SK-N-SH treated with all-trans-retinoic acid at 6 μM for 48 hours (cell line): ENCODE results near the gene MATK.

ENCODE experiments used
- ATAC-seq: fragments of 200-7000 bp; cut with Tn5 transposase; 3 replicates; pipeline ENCODE4 v1.9.1; 2020; ENCODE audit warnings: mild to moderate bottlenecking, moderate library complexity
- ARNTL ChIP-seq: fragments of 450-650 bp; formaldehyde crosslinking; IDR thresholded peaks from 2 replicates; pipeline ENCODE4 v1.5.0; 2020; ENCODE audit warnings: low read depth, mild to moderate bottlenecking, moderate library complexity, borderline replicate concordance
- BACH2 ChIP-seq: fragments of 250-450 bp; sonication (Bioruptor Pico); IDR thresholded peaks from 2 replicates; pipeline ENCODE4 v1.9.0; 2021; ENCODE audit warnings: mild to moderate bottlenecking, borderline replicate concordance
- CSDC2 ChIP-seq: fragments of 250-450 bp; sonication (Bioruptor Pico); IDR thresholded peaks from 2 replicates; pipeline ENCODE4 v1.5.0; 2020; ENCODE audit warnings: mild to moderate bottlenecking, moderate library complexity
- CSRNP3 ChIP-seq: fragments of 250-450 bp; sonication (Bioruptor Pico); IDR thresholded peaks from 2 replicates; pipeline ENCODE4 v1.5.1; 2021; ENCODE audit warnings: mild to moderate bottlenecking, moderate library complexity
- ESRRG ChIP-seq: fragments of 250-450 bp; sonication (Bioruptor Pico); IDR thresholded peaks from 2 replicates; pipeline ENCODE4 v1.6.1; 2021; ENCODE audit warnings: mild to moderate bottlenecking
- GLIS3 ChIP-seq: fragments of 250-450 bp; sonication (Bioruptor Pico); IDR thresholded peaks from 2 replicates; pipeline ENCODE4 v1.5.0; 2020; ENCODE audit warnings: mild to moderate bottlenecking, moderate library complexity
- ISL1 ChIP-seq: fragments of 250-450 bp; sonication (Bioruptor Pico); IDR thresholded peaks from 2 replicates; pipeline ENCODE4 v2.1.2; 2022; ENCODE audit warnings: mild to moderate bottlenecking, moderate library complexity
- OSR1 ChIP-seq: fragments of 250-450 bp; sonication (Bioruptor Pico); IDR thresholded peaks from 2 replicates; pipeline ENCODE4 v1.8.0; 2022; ENCODE audit warnings: moderate library complexity, mild to moderate bottlenecking, inconsistent platforms
- POU6F1 ChIP-seq: fragments of 250-450 bp; sonication (Bioruptor Pico); IDR thresholded peaks from 2 replicates; pipeline ENCODE4 v1.8.0; 2021; ENCODE audit warnings: low read depth, mild to moderate bottlenecking, moderate library complexity, borderline replicate concordance
- PPARA ChIP-seq: fragments of 250-450 bp; sonication (Bioruptor Pico); IDR thresholded peaks from 2 replicates; pipeline ENCODE4 v1.5.0; 2020; ENCODE audit warnings: mild to moderate bottlenecking, borderline replicate concordance
- RARB ChIP-seq: fragments of 250-450 bp; sonication (Bioruptor Pico); IDR thresholded peaks from 2 replicates; pipeline ENCODE4 v1.8.0; 2021; ENCODE audit warnings: mild to moderate bottlenecking, moderate library complexity
- SNAI2 ChIP-seq: fragments of 250-450 bp; sonication (Bioruptor Pico); IDR thresholded peaks from 2 replicates; pipeline ENCODE4 v1.5.0; 2020; ENCODE audit warnings: mild to moderate bottlenecking, moderate library complexity
- TCF4 ChIP-seq: fragments of 250-450 bp; sonication (Bioruptor Pico); IDR thresholded peaks from 2 replicates; pipeline ENCODE4 v1.8.0; 2021; ENCODE audit warnings: mild to moderate bottlenecking, moderate library complexity, borderline replicate concordance
- TOX ChIP-seq: fragments of 250-450 bp; sonication (Bioruptor Pico); IDR thresholded peaks from 2 replicates; pipeline ENCODE4 v1.8.0; 2021; ENCODE audit warnings: mild to moderate bottlenecking, moderate library complexity, borderline replicate concordance
- ZC3H10 ChIP-seq: fragments of 250-450 bp; sonication (Bioruptor Pico); IDR thresholded peaks from 2 replicates; pipeline ENCODE4 v1.5.1; 2021; ENCODE audit warnings: mild to moderate bottlenecking, moderate library complexity
- ZFP3 ChIP-seq: fragments of 250-450 bp; sonication (Bioruptor Pico); IDR thresholded peaks from 2 replicates; pipeline ENCODE4 v1.5.0; 2020; ENCODE audit warnings: mild to moderate bottlenecking, moderate library complexity
- ZFP30 ChIP-seq: fragments of 450-650 bp; formaldehyde crosslinking; IDR thresholded peaks from 2 replicates; pipeline ENCODE4 v1.5.0; 2022; ENCODE audit warnings: mild to moderate bottlenecking, moderate library complexity
- ZNF565 ChIP-seq: fragments of 450-650 bp; formaldehyde crosslinking; conservative IDR thresholded peaks from 2 replicates; pipeline ENCODE4 v1.5.0; 2020; ENCODE audit warnings: low read depth, mild to moderate bottlenecking, moderate library complexity
- ZNF70 ChIP-seq: fragments of 450-650 bp; formaldehyde crosslinking; IDR thresholded peaks from 2 replicates; pipeline ENCODE4 v1.5.0; 2020; ENCODE audit warnings: mild to moderate bottlenecking, moderate library complexity
- ZNF8 ChIP-seq: fragments of 450-650 bp; formaldehyde crosslinking; IDR thresholded peaks from 2 replicates; pipeline ENCODE4 v1.5.0; 2020; ENCODE audit warnings: mild to moderate bottlenecking, moderate library complexity
- TF ChIP-seq, protein P1 (sequence below): fragments of 250-450 bp; sonication (Bioruptor Pico); IDR thresholded peaks from 2 replicates; pipeline ENCODE4 v1.8.0; 2020; ENCODE audit warnings: mild to moderate bottlenecking, moderate library complexity, borderline replicate concordance
- TF ChIP-seq, protein P2 (sequence below): fragments of 250-450 bp; sonication (Bioruptor Pico); IDR thresholded peaks from 2 replicates; pipeline ENCODE4 v1.5.1; 2020; ENCODE audit warnings: low read depth, mild to moderate bottlenecking, moderate library complexity

Gene MATK

GRCh38 chr19:3793799-3794198 lies 7.6 kb upstream of the MATK start:
- TF ChIP-seq, protein P1, sequence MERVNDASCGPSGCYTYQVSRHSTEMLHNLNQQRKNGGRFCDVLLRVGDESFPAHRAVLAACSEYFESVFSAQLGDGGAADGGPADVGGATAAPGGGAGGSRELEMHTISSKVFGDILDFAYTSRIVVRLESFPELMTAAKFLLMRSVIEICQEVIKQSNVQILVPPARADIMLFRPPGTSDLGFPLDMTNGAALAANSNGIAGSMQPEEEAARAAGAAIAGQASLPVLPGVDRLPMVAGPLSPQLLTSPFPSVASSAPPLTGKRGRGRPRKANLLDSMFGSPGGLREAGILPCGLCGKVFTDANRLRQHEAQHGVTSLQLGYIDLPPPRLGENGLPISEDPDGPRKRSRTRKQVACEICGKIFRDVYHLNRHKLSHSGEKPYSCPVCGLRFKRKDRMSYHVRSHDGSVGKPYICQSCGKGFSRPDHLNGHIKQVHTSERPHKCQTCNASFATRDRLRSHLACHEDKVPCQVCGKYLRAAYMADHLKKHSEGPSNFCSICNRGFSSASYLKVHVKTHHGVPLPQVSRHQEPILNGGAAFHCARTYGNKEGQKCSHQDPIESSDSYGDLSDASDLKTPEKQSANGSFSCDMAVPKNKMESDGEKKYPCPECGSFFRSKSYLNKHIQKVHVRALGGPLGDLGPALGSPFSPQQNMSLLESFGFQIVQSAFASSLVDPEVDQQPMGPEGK (CRISPR knock-in tag) = no peak
- TF ChIP-seq ZFP3 (CRISPR knock-in tag) (no peak), BACH2 (CRISPR knock-in tag) (no peak), TCF4 (CRISPR knock-in tag) (no peak), ISL1 (no peak)
- TF ChIP-seq, protein P2, sequence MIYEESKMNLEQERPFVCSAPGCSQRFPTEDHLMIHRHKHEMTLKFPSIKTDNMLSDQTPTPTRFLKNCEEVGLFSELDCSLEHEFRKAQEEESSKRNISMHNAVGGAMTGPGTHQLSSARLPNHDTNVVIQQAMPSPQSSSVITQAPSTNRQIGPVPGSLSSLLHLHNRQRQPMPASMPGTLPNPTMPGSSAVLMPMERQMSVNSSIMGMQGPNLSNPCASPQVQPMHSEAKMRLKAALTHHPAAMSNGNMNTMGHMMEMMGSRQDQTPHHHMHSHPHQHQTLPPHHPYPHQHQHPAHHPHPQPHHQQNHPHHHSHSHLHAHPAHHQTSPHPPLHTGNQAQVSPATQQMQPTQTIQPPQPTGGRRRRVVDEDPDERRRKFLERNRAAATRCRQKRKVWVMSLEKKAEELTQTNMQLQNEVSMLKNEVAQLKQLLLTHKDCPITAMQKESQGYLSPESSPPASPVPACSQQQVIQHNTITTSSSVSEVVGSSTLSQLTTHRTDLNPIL = no peak
- no peak for ATAC-seq

DNA sequence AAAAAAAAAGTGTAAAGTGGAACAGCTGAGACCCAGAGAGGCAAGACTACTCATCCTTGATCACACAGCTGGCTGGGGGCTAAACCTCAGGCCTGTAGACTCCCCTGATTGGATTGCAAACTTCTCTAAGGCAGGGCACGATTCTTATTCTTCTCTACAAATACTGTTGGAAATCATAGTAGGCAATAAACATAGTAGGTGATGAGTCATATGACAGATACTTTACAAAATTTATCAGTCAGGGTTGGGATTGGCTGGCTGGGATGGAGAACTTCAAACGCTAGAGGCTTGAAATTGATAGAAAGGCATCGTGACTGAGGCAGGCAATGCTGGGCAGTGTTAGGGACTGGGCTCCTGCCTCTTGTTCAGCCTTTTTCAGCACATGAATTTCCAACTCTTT lies 5.9 kb upstream of the MATK start:
- TF ChIP-seq RARB (no peak), ZFP3 (CRISPR knock-in tag) (no peak), ARNTL (CRISPR knock-in tag) (no peak), POU6F1 (no peak), GLIS3 (no peak), ZFP30 (no peak), ZNF565 (CRISPR knock-in tag) (no peak), OSR1 (CRISPR knock-in tag) (no peak), SNAI2 (CRISPR knock-in tag) (no peak), ZNF70 (no peak), TCF4 (CRISPR knock-in tag) (no peak), ESRRG (no peak), ISL1 (no peak), CSRNP3 (CRISPR knock-in tag) (no peak), ZNF8 (CRISPR knock-in tag) (no peak)
- TF ChIP-seq, protein P2 = no peak
- TF ChIP-seq, protein P1 (CRISPR knock-in tag) = no peak
- no peak; the same call in 2 of the 3 replicates for ATAC-seq

- TF ChIP-seq BACH2 (CRISPR knock-in tag) = no peak
- TF ChIP-seq, protein P1 (CRISPR knock-in tag) = no peak
- TF ChIP-seq OSR1 (CRISPR knock-in tag) = no peak
- no peak for TF ChIP-seq SNAI2 (CRISPR knock-in tag)
- TF ChIP-seq ZNF70 = no peak
- TF ChIP-seq ZFP30 = no peak
- no peak for TF ChIP-seq CSDC2 (CRISPR knock-in tag)
- TF ChIP-seq, protein P2 = no peak
- TF ChIP-seq ZC3H10 (CRISPR knock-in tag) = no peak
- no peak for TF ChIP-seq RARB
- no peak for TF ChIP-seq ZFP3 (CRISPR knock-in tag)
- TF ChIP-seq PPARA = no peak
- TF ChIP-seq ISL1 = no peak
- no peak for TF ChIP-seq ZNF565 (CRISPR knock-in tag)
- TF ChIP-seq ESRRG = no peak
- no peak for TF ChIP-seq TOX (CRISPR knock-in tag)
- no peak for TF ChIP-seq POU6F1
- TF ChIP-seq TCF4 (CRISPR knock-in tag) = no peak
- no peak for TF ChIP-seq ZNF8 (CRISPR knock-in tag)
- no peak for TF ChIP-seq ARNTL (CRISPR knock-in tag)
- no peak for ATAC-seq
These were observed 4.8 kb upstream of the MATK start for GRCh38 chr19:3790941-3791340.
